ENCODE measurements around the gene MSANTD1.

DNA sequence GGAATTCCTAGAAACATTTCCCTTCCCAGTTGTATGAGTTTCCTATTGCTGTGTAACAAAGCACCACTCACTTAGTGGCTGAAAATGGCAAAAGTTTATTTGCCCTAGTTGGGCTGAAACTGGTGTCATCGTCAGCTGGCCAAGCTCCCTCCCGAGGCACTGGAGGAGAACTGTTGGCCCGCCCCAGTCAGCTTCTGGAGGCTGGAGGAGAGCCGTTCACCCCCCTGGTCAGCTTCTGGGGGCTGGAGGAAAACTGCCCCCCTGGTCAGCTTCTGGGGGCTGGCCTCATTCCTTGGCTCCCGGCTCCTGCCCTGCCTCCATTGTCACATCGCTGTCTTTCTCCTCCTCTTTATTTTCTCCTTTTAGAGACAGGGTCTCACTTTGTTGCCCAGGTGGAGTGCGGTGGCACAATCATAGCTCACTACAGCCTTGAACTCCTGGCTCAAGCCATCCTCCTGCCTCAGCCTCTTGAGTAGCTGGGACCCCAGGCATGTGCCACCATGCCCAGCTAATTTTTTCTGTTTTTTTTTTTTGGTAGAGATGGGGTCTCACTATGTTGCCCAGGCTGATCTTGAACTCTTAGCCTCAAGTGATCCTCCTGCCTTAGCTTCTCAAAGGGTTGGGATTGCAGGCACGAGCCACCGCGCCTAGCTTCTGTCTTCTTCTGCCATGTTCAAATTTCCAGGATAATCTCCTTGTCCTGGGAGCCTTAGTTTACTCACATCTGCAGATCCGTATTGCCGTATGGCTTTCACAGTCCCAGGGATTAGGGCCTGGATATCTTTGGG is 47.1 kb downstream of the MSANTD1 start:
- TF ChIP-seq EZH2phosphoT487 (IDR thresholded peaks at IDR 0.05; ENCODE audit: borderline replicate concordance, low read length) (no peak), CTCF (IDR thresholded peaks at IDR 0.05; ENCODE audit: low read depth, low read length, poor library complexity, severe bottlenecking) (no peak)
